Kidney capillary endothelial cell (primary cell): ENCODE results near the gene MAP2K1.
A peak's percentile ranks its signal among the peaks of the same experiment; 100 is the strongest.

Source experiments
- DNase-seq: peaks from one replicate; pipeline ENCODE4 v3.0.0-alpha.2; 2018; ENCODE audit warnings: low spot score

MAP2K1 gene

GRCh38 chr15:66504563-66505429 is 118.1 kb downstream of the MAP2K1 start, which contains the start of the genes RPL4 and ZWILCH:
Gene RPL4 (minus strand): TSS chr15:66504855. CDS start chr15:66504790, 65 bp downstream.
Gene ZWILCH (plus strand): TSS chr15:66505326. CDS start chr15:66505339, 13 bp downstream.
- peak; percentile 88 for DNase-seq

GRCh38 chr15:66505430-66505811 is 118.7 kb downstream of the MAP2K1 start:
- DNase-seq, result peak; percentile 38

GRCh38 chr15:66505818-66506217 is 119.1 kb downstream of the MAP2K1 start:
- no peak for DNase-seq

DNA sequence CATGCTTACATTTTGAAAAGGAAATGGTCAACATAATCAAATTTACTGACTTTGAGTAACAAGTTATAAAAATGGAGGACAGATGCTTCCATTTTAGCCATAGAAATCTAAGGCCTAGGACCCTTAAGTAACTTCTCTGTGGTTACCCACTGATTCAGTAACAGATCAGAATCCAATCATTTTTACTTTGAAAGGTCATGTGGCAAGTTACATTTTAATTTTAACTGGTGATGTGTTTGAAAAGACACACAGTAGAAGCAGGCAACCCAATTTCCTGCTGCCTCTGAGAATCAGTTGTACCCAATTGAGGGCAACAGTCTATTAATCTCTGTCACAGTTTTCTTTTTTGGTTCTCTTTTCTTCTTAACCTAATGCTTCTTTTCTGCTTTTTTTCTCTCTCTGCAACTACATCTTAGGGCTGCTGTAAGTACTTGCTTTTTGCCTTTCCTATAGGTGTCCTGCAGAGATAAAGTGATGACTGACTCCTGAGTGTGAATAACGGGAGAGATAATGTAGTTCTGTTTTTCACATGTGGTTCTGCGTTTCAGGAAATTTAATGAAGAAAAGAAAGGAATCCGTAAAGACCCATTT is 121.7 kb downstream of the MAP2K1 start:
- no peak for DNase-seq

DNA sequence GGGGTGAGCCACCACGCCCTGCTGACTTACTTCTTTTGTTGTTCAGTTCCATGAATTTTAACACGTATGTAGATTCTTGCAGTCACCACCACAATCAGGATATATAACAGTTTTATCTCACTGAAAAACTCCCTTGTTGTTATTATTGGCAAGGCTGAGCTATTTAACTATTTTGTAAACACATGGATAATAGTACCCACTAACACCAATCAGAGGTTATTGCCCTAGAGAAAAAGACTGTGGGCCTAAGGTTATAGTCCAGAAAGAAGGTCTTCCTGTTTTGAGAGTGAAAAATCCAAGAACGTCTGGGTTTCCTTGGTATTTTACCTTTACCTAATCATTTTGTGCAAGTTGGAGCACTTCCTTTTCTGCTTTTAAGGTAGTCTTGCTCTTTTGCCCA is 127.9 kb downstream of the MAP2K1 start:
- DNase-seq, result no peak

DNA sequence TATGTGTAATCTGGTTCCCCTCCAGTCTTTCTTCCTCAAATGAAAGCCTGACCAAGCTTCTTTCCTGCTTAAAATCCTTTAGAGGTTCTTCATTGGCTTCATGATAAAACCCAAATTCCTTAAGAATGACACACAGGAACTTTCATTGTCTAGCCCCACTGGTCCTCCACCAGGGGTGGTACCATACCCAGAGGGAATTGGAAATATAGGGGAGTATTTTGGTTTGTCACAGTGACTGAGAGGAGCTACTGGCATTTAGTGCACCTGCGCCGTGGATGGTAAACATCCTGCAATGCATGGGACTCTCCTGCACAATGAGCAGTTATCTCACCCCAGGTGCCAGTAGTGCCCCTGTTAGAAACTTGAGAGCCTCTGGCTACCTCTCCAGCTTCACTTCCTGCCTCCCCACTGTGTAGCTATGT is 129.2 kb downstream of the MAP2K1 start:
- DNase-seq, result peak; percentile 76

GRCh38 chr15:66523926-66524325 is 137.2 kb downstream of the MAP2K1 start:
- DNase-seq, result no peak

DNA sequence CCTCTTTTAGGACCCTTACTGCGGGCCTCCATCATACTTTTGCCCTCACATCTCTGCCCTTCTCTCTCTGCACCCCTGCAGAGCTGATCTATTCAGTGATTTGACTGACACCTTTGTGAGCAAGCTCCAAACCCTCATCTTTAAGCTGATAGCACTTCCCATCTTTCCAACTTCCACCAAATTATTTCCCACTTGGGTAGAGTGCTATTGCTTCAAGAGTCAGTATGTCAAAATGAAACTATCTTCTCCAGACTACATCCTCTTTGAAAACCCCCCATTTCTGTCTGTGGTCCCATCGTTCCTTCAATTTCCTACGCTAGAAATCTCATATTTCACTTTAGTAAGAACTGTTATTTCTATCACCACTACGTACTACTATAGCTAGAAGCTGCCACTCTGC is 138.1 kb downstream of the MAP2K1 start:
- DNase-seq, result no peak

- no peak for DNase-seq
These were observed 148.3 kb downstream of the MAP2K1 start for GRCh38 chr15:66535056-66535455.
